Nephron progenitor cell (in vitro differentiated cells): ENCODE measurements around the gene TRAP1.

Source experiments
- DNase-seq: peaks from one replicate; pipeline ENCODE4 v3.0.0; 2021
- H3K27ac Mint-ChIP-seq: 2 replicates; pipeline ENCODE4 v1.8.0; 2021; ENCODE audit warnings: mild to moderate bottlenecking, moderate library complexity, mixed read lengths
- H3K27me3 Mint-ChIP-seq: 2 replicates; pipeline ENCODE4 v1.8.0; 2021; ENCODE audit warnings: mild to moderate bottlenecking, low read depth, mixed read lengths; ENCODE audit not compliant: poor library complexity
- H3K36me3 Mint-ChIP-seq: 2 replicates; pipeline ENCODE4 v1.8.0; 2021; ENCODE audit warnings: low read depth, mixed read lengths
- H3K4me1 Mint-ChIP-seq: 2 replicates; pipeline ENCODE4 v1.8.0; 2021; ENCODE audit warnings: mixed read lengths
- H3K4me3 Mint-ChIP-seq: 2 replicates; pipeline ENCODE4 v1.8.0; 2021; ENCODE audit warnings: mild to moderate bottlenecking, moderate library complexity, mixed read lengths
- H3K9me3 Mint-ChIP-seq: 2 replicates; pipeline ENCODE4 v1.8.0; 2021; ENCODE audit warnings: mild to moderate bottlenecking, moderate library complexity, mixed read lengths
- TF ChIP-seq, protein P1 (sequence below): fragments of 200-600 bp; sonication (generic); IDR thresholded peaks from 2 replicates; pipeline ENCODE4 v1.5.0; 2021; ENCODE audit warnings: antibody characterized with exemption

Gene TRAP1

DNA sequence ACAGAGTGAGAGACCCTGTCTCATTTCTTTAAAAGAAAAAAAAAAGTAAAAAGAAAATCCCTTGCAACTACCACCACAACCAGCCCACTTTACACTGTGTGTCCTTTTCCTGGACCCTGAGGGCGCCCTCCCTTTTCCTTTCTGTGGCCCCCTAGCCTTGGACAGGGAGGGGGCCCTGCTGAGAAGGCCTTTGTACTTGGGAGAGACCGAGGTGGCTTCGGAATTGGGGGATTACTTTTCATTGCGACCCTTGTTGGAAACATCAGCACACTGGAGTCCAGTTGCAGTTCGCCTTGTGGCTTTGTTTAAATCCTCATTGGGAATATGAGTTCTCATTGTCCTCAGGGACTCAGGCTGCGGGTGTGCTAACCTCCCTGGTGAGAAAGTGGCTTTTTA, 72.2 kb downstream of the TRAP1 start:
- Mint-ChIP-seq H3K27me3 (no peaks in the 10 kb centered on the region), H3K9me3 (no peaks in the 10 kb centered on the region), H3K4me1 (peaks cover 40% of the 10 kb centered on the region), H3K4me3 (peak overlapping the region; percentile 53), H3K36me3 (peaks cover 15% of the 10 kb centered on the region), H3K27ac (peak overlapping the region; percentile 90)
- DNase-seq = no peak
- TF ChIP-seq, protein P1, sequence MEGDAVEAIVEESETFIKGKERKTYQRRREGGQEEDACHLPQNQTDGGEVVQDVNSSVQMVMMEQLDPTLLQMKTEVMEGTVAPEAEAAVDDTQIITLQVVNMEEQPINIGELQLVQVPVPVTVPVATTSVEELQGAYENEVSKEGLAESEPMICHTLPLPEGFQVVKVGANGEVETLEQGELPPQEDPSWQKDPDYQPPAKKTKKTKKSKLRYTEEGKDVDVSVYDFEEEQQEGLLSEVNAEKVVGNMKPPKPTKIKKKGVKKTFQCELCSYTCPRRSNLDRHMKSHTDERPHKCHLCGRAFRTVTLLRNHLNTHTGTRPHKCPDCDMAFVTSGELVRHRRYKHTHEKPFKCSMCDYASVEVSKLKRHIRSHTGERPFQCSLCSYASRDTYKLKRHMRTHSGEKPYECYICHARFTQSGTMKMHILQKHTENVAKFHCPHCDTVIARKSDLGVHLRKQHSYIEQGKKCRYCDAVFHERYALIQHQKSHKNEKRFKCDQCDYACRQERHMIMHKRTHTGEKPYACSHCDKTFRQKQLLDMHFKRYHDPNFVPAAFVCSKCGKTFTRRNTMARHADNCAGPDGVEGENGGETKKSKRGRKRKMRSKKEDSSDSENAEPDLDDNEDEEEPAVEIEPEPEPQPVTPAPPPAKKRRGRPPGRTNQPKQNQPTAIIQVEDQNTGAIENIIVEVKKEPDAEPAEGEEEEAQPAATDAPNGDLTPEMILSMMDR = no peak

GRCh38 chr16:3643095-3643730, 74.1 kb downstream of the TRAP1 start:
- H3K4me1 Mint-ChIP-seq = peaks cover 43% of the 10 kb centered on the region
- peaks cover 11% of the 10 kb centered on the region for H3K36me3 Mint-ChIP-seq
- peaks cover 12% of the 10 kb centered on the region for H3K9me3 Mint-ChIP-seq
- H3K4me3 Mint-ChIP-seq = no peak overlapping the region
- H3K27me3 Mint-ChIP-seq = no peaks in the 10 kb centered on the region
- no peak for DNase-seq
- peak overlapping the region; percentile 66 for H3K27ac Mint-ChIP-seq
- TF ChIP-seq, protein P1 = no peak

GRCh38 chr16:3642397-3643094, 74.8 kb downstream of the TRAP1 start:
- peaks cover 16% of the 10 kb centered on the region for H3K9me3 Mint-ChIP-seq
- no peak overlapping the region for H3K4me3 Mint-ChIP-seq
- TF ChIP-seq, protein P1 = no peak
- H3K36me3 Mint-ChIP-seq = peaks cover 17% of the 10 kb centered on the region
- no peaks in the 10 kb centered on the region for H3K27me3 Mint-ChIP-seq
- DNase-seq = peak; percentile 30
- H3K27ac Mint-ChIP-seq = peak overlapping the region; percentile 66
- peaks cover 49% of the 10 kb centered on the region for H3K4me1 Mint-ChIP-seq

DNA sequence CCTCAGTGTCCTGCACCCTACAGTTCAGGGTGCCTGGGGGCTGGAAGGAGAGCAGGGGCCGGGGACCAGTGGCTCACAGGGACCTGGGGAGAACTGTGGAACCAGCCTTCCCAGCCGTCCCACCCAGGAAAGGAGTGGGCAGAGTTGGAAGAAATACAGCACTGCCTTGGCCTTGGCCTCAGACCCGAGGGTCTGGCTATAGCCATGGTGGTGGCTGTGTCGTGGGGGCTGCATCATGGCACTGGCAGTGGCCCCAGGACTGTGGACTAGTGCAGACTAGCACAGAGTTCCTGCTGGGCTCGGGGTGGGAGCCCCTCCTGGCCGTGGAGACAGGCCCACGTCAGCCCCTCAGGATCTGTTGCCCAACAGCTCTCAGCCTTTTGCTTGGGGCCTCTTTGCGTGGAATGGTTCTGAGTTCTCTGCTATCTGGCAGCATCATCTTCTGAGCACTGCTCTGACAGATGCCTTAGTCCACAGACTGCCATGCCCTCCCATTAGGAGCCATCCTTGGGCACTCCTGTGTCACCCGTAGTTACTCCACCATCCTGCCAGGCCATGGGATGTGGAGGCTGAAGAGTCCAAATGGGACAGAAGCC, 75.4 kb downstream of the TRAP1 start:
- Mint-ChIP-seq H3K36me3 (peaks cover 17% of the 10 kb centered on the region), H3K27ac (peak overlapping the region; percentile 66), H3K9me3 (peaks cover 16% of the 10 kb centered on the region), H3K27me3 (no peaks in the 10 kb centered on the region), H3K4me1 (peaks cover 54% of the 10 kb centered on the region), H3K4me3 (no peak overlapping the region)
- TF ChIP-seq, protein P1 = no peak
- DNase-seq = no peak

- peaks cover 43% of the 10 kb centered on the region for H3K4me1 Mint-ChIP-seq
- peaks cover 21% of the 10 kb centered on the region for H3K9me3 Mint-ChIP-seq
- TF ChIP-seq, protein P1 = no peak
- H3K27me3 Mint-ChIP-seq = no peaks in the 10 kb centered on the region
- DNase-seq = no peak
- H3K27ac Mint-ChIP-seq = no peak overlapping the region
- no peak overlapping the region for H3K4me3 Mint-ChIP-seq
- peaks cover 17% of the 10 kb centered on the region for H3K36me3 Mint-ChIP-seq
Measured at GRCh38 chr16:3640632-3641501, 76.5 kb downstream of the TRAP1 start.
